A549 (cell line): Measurements from ENCODE around the gene WDR62. TPM values are rescaled to one million over a fixed set of nuclear protein-coding genes. Genes with fewer than 3 reads are reported as not detected.

Experiments
- ATAC-seq, 2 experiments: fragments of 200-7000 bp in 1 of 2; fragments of >200 bp in 1 of 2; cut with Nextera tagmentation in 1 of 2; cut with Tn5 transposase in 1 of 2; 3 replicates each; pipeline versions ENCODE4 v1.8.0 to v1.9.1; 2018 to 2020; ENCODE audit warnings: mild to moderate bottlenecking in 1 of 2, moderate library complexity in 1 of 2
- CTCF ChIA-PET: fragments of 300-600 bp; sonication (Branson Sonifier 250); formaldehyde crosslinking; extraction: SDS; loops from one replicate; lab custom pipeline; 2021; ENCODE audit warnings: antibody characterized with exemption, inconsistent platforms; lab: Yijun Ruan, JAX
- POLR2A ChIA-PET: fragments of 350-600 bp; formaldehyde crosslinking; extraction: SDS; loops from one replicate; lab custom pipeline; 2021; ENCODE audit warnings: antibody characterized with exemption, inconsistent platforms; lab: Yijun Ruan, JAX
- DNase-seq, 2 experiments: peaks; one replicate each; pipeline versions ENCODE4 v3.0.0 to v3.0.0-alpha.2; 2011 to 2016; ENCODE audit warnings: low read depth in 1 of 2, low spot score in 1 of 2
- FAIRE-seq: peaks from 2 replicates; lab custom pipeline; 2011; peaks lifted over from hg19 to GRCh38; lab: Jason Lieb, UNC
- H3K27ac ChIP-seq, 2 experiments: fragments of >200 bp; sonication (Bioruptor Twin); formaldehyde crosslinking; 3 replicates each; pipeline ENCODE4 v1.5.1; 2016 to 2017
- H3K4me1 ChIP-seq: fragments of >200 bp; sonication (Bioruptor Twin); formaldehyde crosslinking; 3 replicates; pipeline ENCODE4 v1.6.1; 2016
- H3K4me2 ChIP-seq: fragments of >200 bp; sonication (Bioruptor Twin); formaldehyde crosslinking; 3 replicates; pipeline ENCODE4 v1.6.1; 2016
- H3K4me3 ChIP-seq: fragments of >200 bp; sonication (Bioruptor Twin); formaldehyde crosslinking; 3 replicates; pipeline ENCODE4 v1.5.1; 2016
- H3K9me3 ChIP-seq: fragments of >200 bp; sonication (Bioruptor Twin); formaldehyde crosslinking; 3 replicates; pipeline ENCODE4 v1.6.1; 2016
- BHLHE40 ChIP-seq: IDR thresholded peaks from 2 replicates; pipeline ENCODE4 v1.6.1; 2012; ENCODE audit warnings: low read depth, low read length, inconsistent platforms
- CBX2 ChIP-seq: fragments of 200-600 bp; sonication (generic); IDR thresholded peaks from 2 replicates; pipeline ENCODE4 v1.6.1; 2016; ENCODE audit warnings: low read depth, mild to moderate bottlenecking, borderline replicate concordance
- EP300 ChIP-seq, 2 experiments: fragments of >200 bp; sonication (Bioruptor Twin); formaldehyde crosslinking; IDR thresholded peaks; 2 replicates in 1 of 2; 3 replicates in 1 of 2; pipeline ENCODE4 v1.6.1; 2016 to 2017
- FOSL2 ChIP-seq, 2 experiments: fragments of 450-650 bp in 1 of 2; fragments of >200 bp in 1 of 2; sonication (Bioruptor Twin) in 1 of 2; formaldehyde crosslinking; IDR thresholded peaks; 2 replicates each; pipeline versions ENCODE4 v1.5.0 to v1.6.1; 2016 to 2020; ENCODE audit warnings: mild to moderate bottlenecking in 1 of 2, moderate library complexity in 1 of 2
- HEYL ChIP-seq: fragments of 250-450 bp; sonication (Bioruptor Pico); IDR thresholded peaks from 2 replicates; pipeline ENCODE4 v1.8.0; 2021; ENCODE audit warnings: mild to moderate bottlenecking, moderate library complexity
- HOXB13 ChIP-seq: fragments of 250-450 bp; sonication (Bioruptor Pico); IDR thresholded peaks from 2 replicates; pipeline ENCODE4 v1.5.0; 2020; ENCODE audit warnings: low read depth, mild to moderate bottlenecking, moderate library complexity
- JUN ChIP-seq, 2 experiments: fragments of >200 bp; sonication (Bioruptor Twin); formaldehyde crosslinking; IDR thresholded peaks; 2 replicates in 1 of 2; 3 replicates in 1 of 2; pipeline ENCODE4 v1.6.1; 2016 to 2017
- JUNB ChIP-seq: fragments of >200 bp; sonication (Bioruptor Twin); formaldehyde crosslinking; IDR thresholded peaks from 2 replicates; pipeline ENCODE4 v1.6.1; 2016
- KDM1A ChIP-seq: fragments of 200-600 bp; sonication (generic); IDR thresholded peaks from 2 replicates; pipeline ENCODE4 v1.6.1; 2016; ENCODE audit warnings: low read depth, mild to moderate bottlenecking
- KDM5A ChIP-seq: fragments of 200-600 bp; sonication (generic); IDR thresholded peaks from 2 replicates; pipeline ENCODE4 v1.6.1; 2016; ENCODE audit warnings: antibody characterized with exemption, mild to moderate bottlenecking
- MAFK ChIP-seq: fragments of 450-650 bp; IDR thresholded peaks from 2 replicates; pipeline ENCODE4 v1.6.1; 2014; ENCODE audit not compliant: partially characterized antibody
- MAZ ChIP-seq: fragments of 150-350 bp; IDR thresholded peaks from 2 replicates; pipeline ENCODE4 v1.6.1; 2014; ENCODE audit warnings: antibody characterized with exemption, low read depth, low read length, borderline replicate concordance
- NFE2L2 ChIP-seq: fragments of 150-350 bp; conservative IDR thresholded peaks from 2 replicates; pipeline ENCODE4 v1.6.1; 2014; ENCODE audit warnings: low read length
- NPAS2 ChIP-seq: fragments of 250-450 bp; sonication (Bioruptor Pico); IDR thresholded peaks from 2 replicates; pipeline ENCODE4 v1.8.0; 2022; ENCODE audit warnings: mild to moderate bottlenecking, moderate library complexity, borderline replicate concordance
- POLR2A ChIP-seq: IDR thresholded peaks from 2 replicates; pipeline ENCODE4 v1.6.1; 2012; ENCODE audit warnings: mild to moderate bottlenecking, low read length
- RAD21 ChIP-seq, 2 experiments: fragments of >200 bp in 1 of 2; sonication (Bioruptor Twin) in 1 of 2; formaldehyde crosslinking in 1 of 2; IDR thresholded peaks in 1 of 2; conservative IDR thresholded peaks in 1 of 2; 2 replicates in 1 of 2; 3 replicates in 1 of 2; pipeline ENCODE4 v1.6.1; 2012 to 2018; ENCODE audit warnings: inconsistent platforms in 1 of 2
- RCOR1 ChIP-seq: fragments of 150-350 bp; IDR thresholded peaks from 2 replicates; pipeline ENCODE4 v1.6.1; 2014; ENCODE audit warnings: antibody characterized with exemption, low read length, low read depth
- RFX5 ChIP-seq: fragments of 450-650 bp; IDR thresholded peaks from 2 replicates; pipeline ENCODE4 v1.7.1; 2014; ENCODE audit warnings: antibody characterized with exemption, mild to moderate bottlenecking, moderate library complexity
- SMC3 ChIP-seq: fragments of >200 bp; sonication (Bioruptor Twin); formaldehyde crosslinking; IDR thresholded peaks from 3 replicates; pipeline ENCODE4 v1.6.1; 2018; ENCODE audit warnings: inconsistent platforms
- TP53 ChIP-seq: fragments of 250-450 bp; sonication (Bioruptor Pico); IDR thresholded peaks from 2 replicates; pipeline ENCODE4 v1.5.0; 2021; ENCODE audit warnings: mild to moderate bottlenecking, moderate library complexity
- ZFP36 ChIP-seq: fragments of 450-650 bp; IDR thresholded peaks from 2 replicates; pipeline ENCODE4 v1.6.1; 2014; ENCODE audit warnings: borderline replicate concordance; ENCODE audit not compliant: partially characterized antibody
- ZNF302 ChIP-seq: fragments of 250-450 bp; sonication (Bioruptor Pico); IDR thresholded peaks from 2 replicates; pipeline ENCODE4 v1.9.0; 2021; ENCODE audit warnings: inconsistent platforms, mild to moderate bottlenecking, moderate library complexity
- ZSCAN20 ChIP-seq: fragments of 250-450 bp; sonication (Bioruptor Pico); IDR thresholded peaks from 2 replicates; pipeline ENCODE4 v1.8.0; 2022; ENCODE audit warnings: mild to moderate bottlenecking, moderate library complexity
- WGBS: methylation state at CpG from one replicate; pipeline ENCODE4 v1.1.6; 2017; ENCODE audit errors: missing lambda C conversion rate; 5-methylcytosine and 5-hydroxymethylcytosine counted together
- polyA plus RNA-seq, 4 experiments: library from polyadenylated mRNA; depleted of rRNA in 3 of 4; stranded (reverse); fragments of >200 nt; fragmentation: RNase III in 1 of 4; extraction: RNeasy Plus Mini Kit Qiagen cat#74134 plus additional on column Dnase treatment in 1 of 4; gene quantifications; 2 replicates in 3 of 4; 3 replicates in 1 of 4; pipeline ENCODE4 v1.2.3, GENCODE V29; 2011 to 2017
- TF ChIP-seq, protein P1 (sequence below): fragments of 450-650 bp; IDR thresholded peaks from 2 replicates; pipeline ENCODE4 v1.6.1; 2014; ENCODE audit warnings: antibody characterized with exemption
- TF ChIP-seq, protein P2 (sequence below): fragments of 250-450 bp; sonication (Bioruptor Pico); IDR thresholded peaks from 2 replicates; pipeline ENCODE4 v1.5.0; 2020; ENCODE audit warnings: low read depth, mild to moderate bottlenecking, moderate library complexity
- TF ChIP-seq, protein P3 (sequence below): IDR thresholded peaks from 2 replicates; pipeline ENCODE4 v1.6.1; 2012
- TF ChIP-seq, protein P4 (sequence below): fragments of 200-600 bp; sonication (generic); IDR thresholded peaks from 2 replicates; pipeline ENCODE4 v1.6.1; 2016; ENCODE audit warnings: antibody characterized with exemption, mild to moderate bottlenecking, moderate library complexity
- TF ChIP-seq, protein P5 (sequence below): IDR thresholded peaks from 2 replicates; pipeline ENCODE4 v1.6.1; 2012

Gene WDR62
- polyA plus RNA-seq, 2 of the 4 experiments (the other 2 are of a cell fraction), result 15.5 to 32.9 TPM

DNA sequence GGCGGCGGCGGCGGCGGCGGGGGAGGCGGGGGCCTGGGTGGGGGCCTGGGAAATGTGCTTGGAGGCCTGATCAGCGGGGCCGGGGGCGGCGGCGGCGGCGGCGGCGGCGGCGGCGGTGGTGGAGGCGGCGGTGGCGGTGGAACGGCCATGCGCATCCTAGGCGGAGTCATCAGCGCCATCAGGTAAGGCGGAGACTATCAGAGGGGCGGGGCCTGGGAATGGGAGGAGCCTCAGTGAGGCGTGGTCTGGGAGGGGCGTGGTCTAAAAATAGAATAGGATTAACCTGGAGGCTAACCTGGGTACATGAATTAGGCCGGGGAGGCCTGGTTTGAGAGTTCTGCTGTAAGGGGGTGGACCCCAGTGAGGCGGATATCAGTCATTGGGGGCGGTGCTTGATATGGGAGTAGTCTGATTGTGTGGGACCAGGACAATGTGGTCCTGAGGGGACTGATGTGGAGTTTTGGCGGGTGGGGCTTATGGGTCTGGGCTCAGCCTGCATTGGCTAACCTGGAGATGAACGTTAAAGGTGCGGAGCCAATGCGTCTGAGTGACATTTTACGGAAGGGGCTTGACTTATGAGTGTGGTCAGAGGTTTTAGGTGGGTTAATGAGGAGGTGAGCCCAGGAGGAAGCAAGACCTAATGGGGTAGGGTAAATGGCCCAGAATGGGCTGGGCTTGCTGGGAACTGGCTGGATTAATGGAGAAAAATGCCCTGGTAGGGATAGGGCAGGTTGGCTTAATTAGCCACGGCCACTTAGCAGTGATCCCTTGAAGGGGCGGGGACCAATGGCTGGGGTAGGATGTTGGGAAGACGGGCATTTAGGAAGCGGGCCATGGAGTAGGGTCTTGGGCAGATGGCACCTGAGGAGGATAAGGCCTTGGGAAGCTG lies 86.6 kb downstream of the WDR62 start (continued):
- TF ChIP-seq, protein P1, sequence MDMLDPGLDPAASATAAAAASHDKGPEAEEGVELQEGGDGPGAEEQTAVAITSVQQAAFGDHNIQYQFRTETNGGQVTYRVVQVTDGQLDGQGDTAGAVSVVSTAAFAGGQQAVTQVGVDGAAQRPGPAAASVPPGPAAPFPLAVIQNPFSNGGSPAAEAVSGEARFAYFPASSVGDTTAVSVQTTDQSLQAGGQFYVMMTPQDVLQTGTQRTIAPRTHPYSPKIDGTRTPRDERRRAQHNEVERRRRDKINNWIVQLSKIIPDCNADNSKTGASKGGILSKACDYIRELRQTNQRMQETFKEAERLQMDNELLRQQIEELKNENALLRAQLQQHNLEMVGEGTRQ, result no peak
- TF ChIP-seq, protein P2, sequence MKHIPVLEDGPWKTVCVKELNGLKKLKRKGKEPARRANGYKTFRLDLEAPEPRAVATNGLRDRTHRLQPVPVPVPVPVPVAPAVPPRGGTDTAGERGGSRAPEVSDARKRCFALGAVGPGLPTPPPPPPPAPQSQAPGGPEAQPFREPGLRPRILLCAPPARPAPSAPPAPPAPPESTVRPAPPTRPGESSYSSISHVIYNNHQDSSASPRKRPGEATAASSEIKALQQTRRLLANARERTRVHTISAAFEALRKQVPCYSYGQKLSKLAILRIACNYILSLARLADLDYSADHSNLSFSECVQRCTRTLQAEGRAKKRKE, result no peak
- no peak for TF ChIP-seq ZSCAN20
- TF ChIP-seq, protein P3, sequence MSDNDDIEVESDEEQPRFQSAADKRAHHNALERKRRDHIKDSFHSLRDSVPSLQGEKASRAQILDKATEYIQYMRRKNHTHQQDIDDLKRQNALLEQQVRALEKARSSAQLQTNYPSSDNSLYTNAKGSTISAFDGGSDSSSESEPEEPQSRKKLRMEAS, result peak; percentile 32; the same call in 1 of the 2 replicates
- TF ChIP-seq, protein P4, sequence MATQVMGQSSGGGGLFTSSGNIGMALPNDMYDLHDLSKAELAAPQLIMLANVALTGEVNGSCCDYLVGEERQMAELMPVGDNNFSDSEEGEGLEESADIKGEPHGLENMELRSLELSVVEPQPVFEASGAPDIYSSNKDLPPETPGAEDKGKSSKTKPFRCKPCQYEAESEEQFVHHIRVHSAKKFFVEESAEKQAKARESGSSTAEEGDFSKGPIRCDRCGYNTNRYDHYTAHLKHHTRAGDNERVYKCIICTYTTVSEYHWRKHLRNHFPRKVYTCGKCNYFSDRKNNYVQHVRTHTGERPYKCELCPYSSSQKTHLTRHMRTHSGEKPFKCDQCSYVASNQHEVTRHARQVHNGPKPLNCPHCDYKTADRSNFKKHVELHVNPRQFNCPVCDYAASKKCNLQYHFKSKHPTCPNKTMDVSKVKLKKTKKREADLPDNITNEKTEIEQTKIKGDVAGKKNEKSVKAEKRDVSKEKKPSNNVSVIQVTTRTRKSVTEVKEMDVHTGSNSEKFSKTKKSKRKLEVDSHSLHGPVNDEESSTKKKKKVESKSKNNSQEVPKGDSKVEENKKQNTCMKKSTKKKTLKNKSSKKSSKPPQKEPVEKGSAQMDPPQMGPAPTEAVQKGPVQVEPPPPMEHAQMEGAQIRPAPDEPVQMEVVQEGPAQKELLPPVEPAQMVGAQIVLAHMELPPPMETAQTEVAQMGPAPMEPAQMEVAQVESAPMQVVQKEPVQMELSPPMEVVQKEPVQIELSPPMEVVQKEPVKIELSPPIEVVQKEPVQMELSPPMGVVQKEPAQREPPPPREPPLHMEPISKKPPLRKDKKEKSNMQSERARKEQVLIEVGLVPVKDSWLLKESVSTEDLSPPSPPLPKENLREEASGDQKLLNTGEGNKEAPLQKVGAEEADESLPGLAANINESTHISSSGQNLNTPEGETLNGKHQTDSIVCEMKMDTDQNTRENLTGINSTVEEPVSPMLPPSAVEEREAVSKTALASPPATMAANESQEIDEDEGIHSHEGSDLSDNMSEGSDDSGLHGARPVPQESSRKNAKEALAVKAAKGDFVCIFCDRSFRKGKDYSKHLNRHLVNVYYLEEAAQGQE, result no peak
- no peak for TF ChIP-seq MAFK
- TF ChIP-seq BHLHE40, result no peak
- no peak for TF ChIP-seq HOXB13 (CRISPR knock-in tag)
- TF ChIP-seq POLR2A, result peak; percentile 58

DNA sequence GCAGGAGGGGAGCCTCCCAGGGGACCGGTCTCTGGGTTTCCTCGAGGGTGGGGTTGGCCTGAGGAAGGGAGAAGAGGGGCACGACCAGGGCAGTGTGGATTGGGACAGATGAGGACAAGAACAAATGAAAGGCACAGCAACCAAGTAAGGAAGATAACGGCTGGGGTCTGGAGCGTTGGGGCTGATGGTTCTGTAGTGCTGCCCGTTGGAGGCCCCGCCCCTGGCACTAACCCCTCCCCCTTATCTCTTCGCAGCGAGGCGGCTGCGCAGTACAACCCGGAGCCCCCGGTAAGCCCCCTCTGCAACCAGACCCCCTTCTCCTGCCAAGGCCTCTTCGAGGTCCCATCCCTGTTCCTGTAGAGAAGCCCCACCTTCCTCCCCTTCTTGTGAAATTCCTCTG lies 87.3 kb downstream of the WDR62 start:
- 95% methylated on average over 14 of the region's 14 CpGs for WGBS

DNA sequence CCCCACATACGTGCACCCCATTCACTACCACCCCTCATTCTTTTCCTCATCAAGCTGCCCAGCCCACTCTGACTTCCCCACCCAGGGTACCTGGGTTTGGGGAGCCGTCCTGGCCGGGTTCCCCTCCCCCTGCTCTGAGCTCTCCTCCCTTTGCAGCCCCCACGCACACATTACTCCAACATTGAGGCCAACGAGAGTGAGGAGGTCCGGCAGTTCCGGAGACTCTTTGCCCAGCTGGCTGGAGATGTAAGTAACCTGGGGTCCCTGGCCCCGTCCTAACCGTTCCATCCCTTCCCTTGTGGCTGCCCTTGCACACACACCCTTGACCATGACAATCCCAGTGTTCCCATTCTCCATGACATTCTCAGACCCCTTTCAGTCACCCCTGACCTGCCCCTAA lies 87.8 kb downstream of the WDR62 start:
- TF ChIP-seq SMC3 (no peak), CBX2 (no peak), JUN (IDR thresholded peaks at IDR 0.05) (no peak), KDM1A (no peak), ZSCAN20 (no peak), NPAS2 (CRISPR knock-in tag) (no peak), RFX5 (no peak), EP300 (IDR thresholded peaks at IDR 0.05) (no peak), HEYL (CRISPR knock-in tag) (no peak), FOSL2 (IDR thresholded peaks at IDR 0.05) (no peak), FOSL2 (CRISPR knock-in tag; IDR thresholded peaks at IDR 0.05) (no peak), NFE2L2 (no peak), MAZ (no peak), RAD21 (conservative IDR thresholded peaks at IDR 0.05 in 1 of 2, IDR thresholded peaks at IDR 0.05 in 1 of 2) (no peak), ZFP36 (no peak), JUNB (no peak), KDM5A (no peak), ZNF302 (no peak), TP53 (CRISPR knock-in tag) (no peak)
- TF ChIP-seq, protein P2, result no peak
- TF ChIP-seq, protein P5, sequence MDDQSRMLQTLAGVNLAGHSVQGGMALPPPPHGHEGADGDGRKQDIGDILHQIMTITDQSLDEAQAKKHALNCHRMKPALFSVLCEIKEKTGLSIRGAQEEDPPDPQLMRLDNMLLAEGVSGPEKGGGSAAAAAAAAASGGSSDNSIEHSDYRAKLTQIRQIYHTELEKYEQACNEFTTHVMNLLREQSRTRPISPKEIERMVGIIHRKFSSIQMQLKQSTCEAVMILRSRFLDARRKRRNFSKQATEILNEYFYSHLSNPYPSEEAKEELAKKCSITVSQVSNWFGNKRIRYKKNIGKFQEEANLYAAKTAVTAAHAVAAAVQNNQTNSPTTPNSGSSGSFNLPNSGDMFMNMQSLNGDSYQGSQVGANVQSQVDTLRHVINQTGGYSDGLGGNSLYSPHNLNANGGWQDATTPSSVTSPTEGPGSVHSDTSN, result no peak
- TF ChIP-seq, all 56 proteins: peak for 0
- POLR2A ChIA-PET, result no interaction called here
- no peaks in the 10 kb centered on the region for H3K9me3 ChIP-seq
- CTCF ChIA-PET, result interaction anchor here (0.8 to 7.1 kb wide), 7 partner anchors 11 to 41 kb away, joined by 3 to 61 read pairs (median 8); no protein-coding TSS in a partner anchor
- no peak for DNase-seq
- peaks cover 19% of the 10 kb centered on the region for H3K4me1 ChIP-seq
- FAIRE-seq, result no peak
- H3K4me3 ChIP-seq, result no peak overlapping the region
- no peak overlapping the region for H3K4me2 ChIP-seq
- H3K27ac ChIP-seq, result no peak overlapping the region
- no peak for ATAC-seq
- WGBS, result 98% methylated on average over 9 of the region's 9 CpGs

More for the DNA sequence above, 87.3 kb downstream of the WDR62 start:
- CTCF ChIA-PET, result interaction anchor here (1.2 to 7.1 kb wide), 5 partner anchors 11 to 41 kb away, joined by 3 to 61 read pairs (median 9); no protein-coding TSS in a partner anchor
- no peak overlapping the region for H3K27ac ChIP-seq
- H3K4me2 ChIP-seq, result peak overlapping the region; percentile 69
- TF ChIP-seq RCOR1, result no peak
- TF ChIP-seq MAFK, result no peak
- TF ChIP-seq TP53 (CRISPR knock-in tag), result no peak
- ATAC-seq (no peak), DNase-seq (no peak), FAIRE-seq (no peak)
- H3K4me1 ChIP-seq, result peaks cover 23% of the 10 kb centered on the region
- no peak overlapping the region for H3K4me3 ChIP-seq
- H3K9me3 ChIP-seq, result no peaks in the 10 kb centered on the region
- POLR2A ChIA-PET, result no interaction called here
